Hepatocyte (in vitro differentiated cells): ENCODE data around the gene AFTPH.

Source experiments
- CTCF ChIP-seq: fragments of 200-600 bp; sonication (generic); IDR thresholded peaks from 2 replicates; pipeline ENCODE4 v1.5.1; 2016; ENCODE audit warnings: antibody characterized with exemption, mild to moderate bottlenecking; ENCODE audit not compliant: poor library complexity
- EZH2 ChIP-seq: fragments of 200-600 bp; sonication (generic); IDR thresholded peaks from 2 replicates; pipeline ENCODE4 v1.6.1; 2016; ENCODE audit warnings: antibody characterized with exemption, mild to moderate bottlenecking, borderline replicate concordance

GRCh38 chr2:64581018-64581417 lies 56.9 kb downstream of the AFTPH start:
- no peak for TF ChIP-seq EZH2
- no peak for TF ChIP-seq CTCF
